HG03103 (cell line): ENCODE results near the gene LMO4.

ENCODE experiments used
- ATAC-seq: cut with Tn5 transposase; IDR thresholded peaks from one replicate; pipeline ENCODE4 v1.9.1; 2021; ENCODE audit warnings: low read depth; ENCODE audit not compliant: unreplicated experiment

LMO4 gene

GRCh38 chr1:87356591-87356990 lies 27.9 kb downstream of the LMO4 start:
- no peak for ATAC-seq

- no peak for ATAC-seq
Observed at GRCh38 chr1:87358219-87358618, 29.5 kb downstream of the LMO4 start.

- ATAC-seq, result no peak
Observed at GRCh38 chr1:87359586-87359985, 30.9 kb downstream of the LMO4 start.

GRCh38 chr1:87362063-87362833 lies 33.6 kb downstream of the LMO4 start:
- no peak for ATAC-seq

- no peak for ATAC-seq
Observed at GRCh38 chr1:87362834-87363426, 34.2 kb downstream of the LMO4 start.

- ATAC-seq, result no peak
Observed at GRCh38 chr1:87367549-87367948, 38.9 kb downstream of the LMO4 start.

GRCh38 chr1:87368907-87369306 lies 40.2 kb downstream of the LMO4 start:
- no peak for ATAC-seq

GRCh38 chr1:87369736-87370478 lies 41.2 kb downstream of the LMO4 start:
- no peak for ATAC-seq

- no peak for ATAC-seq
Observed at GRCh38 chr1:87370544-87370943, 41.9 kb downstream of the LMO4 start.

- ATAC-seq, result no peak
Observed at GRCh38 chr1:87379306-87379705, 50.6 kb downstream of the LMO4 start.

GRCh38 chr1:87386217-87386790 lies 57.6 kb downstream of the LMO4 start:
- ATAC-seq, result no peak

- ATAC-seq, result no peak
Observed at GRCh38 chr1:87388411-87388810, 59.7 kb downstream of the LMO4 start.

- no peak for ATAC-seq
Observed at GRCh38 chr1:87389011-87389410, 60.3 kb downstream of the LMO4 start.

- no peak for ATAC-seq
Observed at GRCh38 chr1:87389546-87389945, 60.9 kb downstream of the LMO4 start.

GRCh38 chr1:87392248-87393192 lies 63.8 kb downstream of the LMO4 start:
- ATAC-seq, result no peak

- ATAC-seq, result no peak
Observed at GRCh38 chr1:87393445-87394085, 64.9 kb downstream of the LMO4 start.

GRCh38 chr1:87394513-87394912 lies 65.8 kb downstream of the LMO4 start:
- no peak for ATAC-seq

- ATAC-seq, result no peak
Observed at GRCh38 chr1:87394982-87395381, 66.3 kb downstream of the LMO4 start.
